ENCODE results near the gene SH3RF3. TPM values are rescaled to one million over a fixed set of nuclear protein-coding genes. Genes with fewer than 3 reads are reported as not detected.

The SH3RF3 gene
- total RNA-seq, 1 experiment from 2014 or later: not detected

GRCh38 chr2:109222825-109223471 lies 93.9 kb downstream of the SH3RF3 start:
- no peaks in the 10 kb centered on the region for H3K36me3 ChIP-seq (ENCODE audit: control insufficient read depth in 1 of 2, insufficient read depth in 2 of 2, low read length in 2 of 2)
- H3K79me2 ChIP-seq (ENCODE audit: insufficient read depth, low read length): no peaks in the 10 kb centered on the region
- TF ChIP-seq POLR2A (IDR thresholded peaks at IDR 0.05; ENCODE audit: borderline replicate concordance, extremely low read depth, insufficient read depth, insufficient read length) (no peak), SRF (IDR thresholded peaks at IDR 0.05; ENCODE audit: low read depth) (no peak)
- TF ChIP-seq, protein P1, sequence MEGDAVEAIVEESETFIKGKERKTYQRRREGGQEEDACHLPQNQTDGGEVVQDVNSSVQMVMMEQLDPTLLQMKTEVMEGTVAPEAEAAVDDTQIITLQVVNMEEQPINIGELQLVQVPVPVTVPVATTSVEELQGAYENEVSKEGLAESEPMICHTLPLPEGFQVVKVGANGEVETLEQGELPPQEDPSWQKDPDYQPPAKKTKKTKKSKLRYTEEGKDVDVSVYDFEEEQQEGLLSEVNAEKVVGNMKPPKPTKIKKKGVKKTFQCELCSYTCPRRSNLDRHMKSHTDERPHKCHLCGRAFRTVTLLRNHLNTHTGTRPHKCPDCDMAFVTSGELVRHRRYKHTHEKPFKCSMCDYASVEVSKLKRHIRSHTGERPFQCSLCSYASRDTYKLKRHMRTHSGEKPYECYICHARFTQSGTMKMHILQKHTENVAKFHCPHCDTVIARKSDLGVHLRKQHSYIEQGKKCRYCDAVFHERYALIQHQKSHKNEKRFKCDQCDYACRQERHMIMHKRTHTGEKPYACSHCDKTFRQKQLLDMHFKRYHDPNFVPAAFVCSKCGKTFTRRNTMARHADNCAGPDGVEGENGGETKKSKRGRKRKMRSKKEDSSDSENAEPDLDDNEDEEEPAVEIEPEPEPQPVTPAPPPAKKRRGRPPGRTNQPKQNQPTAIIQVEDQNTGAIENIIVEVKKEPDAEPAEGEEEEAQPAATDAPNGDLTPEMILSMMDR (IDR thresholded peaks at IDR 0.05 in 2 of 3, conservative IDR thresholded peaks at IDR 0.05 in 1 of 3; ENCODE audit: borderline replicate concordance in 1 of 3, insufficient read depth in 1 of 3, low read depth in 2 of 3, low read length in 2 of 3): peak in 2 of 3 experiments; percentile 10 to 24; a peak in 1 of 6 replicates
- H3K27ac ChIP-seq (ENCODE audit: low read depth, low read length): no peak overlapping the region
- no peaks in the 10 kb centered on the region for H3K9me3 ChIP-seq (ENCODE audit: control insufficient read depth in 1 of 2, insufficient read depth in 1 of 2, low read depth in 1 of 2, low read length in 2 of 2)
- H3K27me3 ChIP-seq (ENCODE audit: insufficient read depth, low read length): peaks cover 9% of the 10 kb centered on the region; the same call in 1 of the 2 replicates
- H3K4me2 ChIP-seq (ENCODE audit: low read length): no peak overlapping the region
- DNase-seq (ENCODE audit: low read depth, low spot score) (no peak), ATAC-seq (peak; percentile 68)
- peaks cover 0 to 2% of the 10 kb centered on the region in 2 experiments; a peak in 1 of 4 replicates for H3K4me1 ChIP-seq (ENCODE audit: control insufficient read depth in 1 of 2, insufficient read depth in 2 of 2, low read length in 2 of 2)
- no peak overlapping the region for H2AFZ ChIP-seq (ENCODE audit: low read depth, low read length, poor library complexity, severe bottlenecking)
- H3K4me3 ChIP-seq (replicated peaks in 1 of 2; ENCODE audit: low read depth in 1 of 2, low read length in 2 of 2): no peak overlapping the region
- H3K9ac ChIP-seq (ENCODE audit: low read length): no peak overlapping the region
- RAD21 ChIA-PET (ENCODE audit: low non-redundant PET in 1 of 2, low total read pairs in 2 of 2, uncharacterized antibody in 2 of 2, unreplicated experiment in 2 of 2): no interaction called here
- CTCF ChIA-PET: interaction anchor here (1.6 kb wide), 1 partner anchor 8 kb away, joined by 5 read pairs; no protein-coding TSS in a partner anchor
- no peaks in the 10 kb centered on the region for H4K20me1 ChIP-seq (ENCODE audit: insufficient read depth)
- no peaks in the 10 kb centered on the region for H3K9me2 ChIP-seq (ENCODE audit: insufficient read depth)
- no TSS peak for BruUV-seq (replicated peaks)
- POLR2A ChIA-PET: no interaction called here
- intact Hi-C loops (cut with micrococcal nuclease): no loop called here

DNA sequence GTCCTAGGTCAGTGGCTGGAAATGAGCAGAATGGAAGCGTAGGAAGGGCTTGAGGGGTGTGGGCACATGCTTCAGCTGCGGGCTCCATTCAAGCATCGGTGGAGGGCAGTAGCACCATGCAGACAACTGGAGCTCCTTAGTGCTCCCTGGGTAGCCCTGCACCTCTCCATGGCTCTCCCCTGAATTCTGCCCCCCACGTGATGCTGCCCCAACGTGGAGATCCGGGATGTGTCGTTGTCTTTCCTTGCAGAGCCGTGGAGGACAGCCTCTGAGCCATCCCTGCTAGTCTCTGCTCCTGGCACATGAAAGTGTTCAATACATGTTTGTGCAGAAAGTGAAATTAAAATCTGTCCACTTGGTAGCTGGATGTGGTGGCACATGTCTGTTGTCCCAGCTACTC lies 94.5 kb downstream of the SH3RF3 start:
- DNase-seq (ENCODE audit: low read depth, low spot score) (no peak), ATAC-seq (no peak)
- BruUV-seq (replicated peaks): no TSS peak
- no peak overlapping the region for H3K4me3 ChIP-seq (replicated peaks in 1 of 2; ENCODE audit: low read depth in 1 of 2, low read length in 2 of 2)
- H3K4me1 ChIP-seq (ENCODE audit: control insufficient read depth in 1 of 2, insufficient read depth in 2 of 2, low read length in 2 of 2): no peaks in the 10 kb centered on the region
- no peaks in the 10 kb centered on the region for H3K9me3 ChIP-seq (ENCODE audit: control insufficient read depth in 1 of 2, insufficient read depth in 1 of 2, low read depth in 1 of 2, low read length in 2 of 2)
- no peaks in the 10 kb centered on the region for H4K20me1 ChIP-seq (ENCODE audit: insufficient read depth)
- H3K4me2 ChIP-seq (ENCODE audit: low read length): no peak overlapping the region
- CTCF ChIA-PET: interaction anchor here (1.6 kb wide), 1 partner anchor 9 kb away, joined by 5 read pairs; no protein-coding TSS in a partner anchor
- POLR2A ChIA-PET: no interaction called here
- H3K79me2 ChIP-seq (ENCODE audit: insufficient read depth, low read length): no peaks in the 10 kb centered on the region
- no peak overlapping the region for H3K9ac ChIP-seq (ENCODE audit: low read length)
- intact Hi-C loops (cut with micrococcal nuclease): no loop called here
- no peak overlapping the region for H2AFZ ChIP-seq (ENCODE audit: low read depth, low read length, poor library complexity, severe bottlenecking)
- no peaks in the 10 kb centered on the region for H3K36me3 ChIP-seq (ENCODE audit: control insufficient read depth in 1 of 2, insufficient read depth in 2 of 2, low read length in 2 of 2)
- H3K27me3 ChIP-seq (ENCODE audit: insufficient read depth, low read length): peaks cover 11% of the 10 kb centered on the region; the same call in 1 of the 2 replicates
- H3K9me2 ChIP-seq (ENCODE audit: insufficient read depth): no peaks in the 10 kb centered on the region
- RAD21 ChIA-PET (ENCODE audit: low non-redundant PET in 1 of 2, low total read pairs in 2 of 2, uncharacterized antibody in 2 of 2, unreplicated experiment in 2 of 2): no interaction called here
- no peak overlapping the region for H3K27ac ChIP-seq (ENCODE audit: low read depth, low read length)
- TF ChIP-seq, protein P2, sequence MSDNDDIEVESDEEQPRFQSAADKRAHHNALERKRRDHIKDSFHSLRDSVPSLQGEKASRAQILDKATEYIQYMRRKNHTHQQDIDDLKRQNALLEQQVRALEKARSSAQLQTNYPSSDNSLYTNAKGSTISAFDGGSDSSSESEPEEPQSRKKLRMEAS (IDR thresholded peaks at IDR 0.05): no peak
- TF ChIP-seq, protein P1 (IDR thresholded peaks at IDR 0.05 in 2 of 3, conservative IDR thresholded peaks at IDR 0.05 in 1 of 3; ENCODE audit: borderline replicate concordance in 1 of 3, insufficient read depth in 1 of 3, low read depth in 2 of 3, low read length in 2 of 3): no peak
- TF ChIP-seq, protein P3, sequence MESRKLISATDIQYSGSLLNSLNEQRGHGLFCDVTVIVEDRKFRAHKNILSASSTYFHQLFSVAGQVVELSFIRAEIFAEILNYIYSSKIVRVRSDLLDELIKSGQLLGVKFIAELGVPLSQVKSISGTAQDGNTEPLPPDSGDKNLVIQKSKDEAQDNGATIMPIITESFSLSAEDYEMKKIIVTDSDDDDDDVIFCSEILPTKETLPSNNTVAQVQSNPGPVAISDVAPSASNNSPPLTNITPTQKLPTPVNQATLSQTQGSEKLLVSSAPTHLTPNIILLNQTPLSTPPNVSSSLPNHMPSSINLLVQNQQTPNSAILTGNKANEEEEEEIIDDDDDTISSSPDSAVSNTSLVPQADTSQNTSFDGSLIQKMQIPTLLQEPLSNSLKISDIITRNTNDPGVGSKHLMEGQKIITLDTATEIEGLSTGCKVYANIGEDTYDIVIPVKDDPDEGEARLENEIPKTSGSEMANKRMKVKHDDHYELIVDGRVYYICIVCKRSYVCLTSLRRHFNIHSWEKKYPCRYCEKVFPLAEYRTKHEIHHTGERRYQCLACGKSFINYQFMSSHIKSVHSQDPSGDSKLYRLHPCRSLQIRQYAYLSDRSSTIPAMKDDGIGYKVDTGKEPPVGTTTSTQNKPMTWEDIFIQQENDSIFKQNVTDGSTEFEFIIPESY (IDR thresholded peaks at IDR 0.05; ENCODE audit: extremely low read depth, insufficient replicate concordance, low read length): no peak
- TF ChIP-seq ELF1 (IDR thresholded peaks at IDR 0.05; ENCODE audit: borderline replicate concordance, low read depth) (no peak), SRF (IDR thresholded peaks at IDR 0.05; ENCODE audit: low read depth) (no peak)

Measured in HCT116 (cell line).